GM10266 (cell line): ENCODE data around the gene NLGN1.

Experiments
- DNase-seq: peaks from one replicate; pipeline ENCODE4 v3.0.0; 2012; ENCODE audit errors: extremely low spot score
- CTCF ChIP-seq: IDR thresholded peaks from 2 replicates; pipeline ENCODE4 v1.5.1; 2012; ENCODE audit warnings: mild to moderate bottlenecking, low read depth; ENCODE audit not compliant: control insufficient read depth, insufficient read depth; ENCODE audit errors: missing control alignments

The NLGN1 gene

GRCh38 chr3:173617490-173617889, 219.9 kb downstream of the NLGN1 start:
- TF ChIP-seq CTCF = no peak
- no peak for DNase-seq

GRCh38 chr3:173618148-173618547, 220.6 kb downstream of the NLGN1 start:
- DNase-seq = no peak
- TF ChIP-seq CTCF = no peak

GRCh38 chr3:173618703-173619102, 221.2 kb downstream of the NLGN1 start:
- TF ChIP-seq CTCF = no peak
- DNase-seq = no peak

- no peak for TF ChIP-seq CTCF
- no peak for DNase-seq
These were observed 224.6 kb downstream of the NLGN1 start for GRCh38 chr3:173622166-173622565.

GRCh38 chr3:173624086-173624485, 226.5 kb downstream of the NLGN1 start:
- TF ChIP-seq CTCF = no peak
- no peak for DNase-seq

GRCh38 chr3:173630849-173631248, 233.3 kb downstream of the NLGN1 start:
- DNase-seq = no peak
- TF ChIP-seq CTCF = no peak

GRCh38 chr3:173632945-173633344, 235.4 kb downstream of the NLGN1 start:
- no peak for DNase-seq
- no peak for TF ChIP-seq CTCF
